Stomach (tissue), 4 donors: ENCODE measurements around the gene F11R.

ENCODE experiments used
- CTCF ChIP-seq, 7 experiments: fragments of 450-650 bp in 4 of 7; fragments of 200-600 bp in 3 of 7; sonication (generic) in 3 of 7; IDR thresholded peaks; one replicate each; pipeline ENCODE4 v1.5.1; 2016 to 2019; ENCODE audit warnings: antibody characterized with exemption in 7 of 7, control low read depth in 2 of 7, mild to moderate bottlenecking in 1 of 7
- POLR2A ChIP-seq, 4 donors: fragments of 450-650 bp; IDR thresholded peaks; one replicate each; pipeline ENCODE4 v1.6.1; 2016; ENCODE audit warnings: antibody characterized with exemption in 4 of 4, control low read depth in 2 of 4, mild to moderate bottlenecking in 1 of 4, moderate library complexity in 1 of 4

GRCh38 chr1:161054232-161054631 is 33.3 kb upstream of the F11R start:
- TF ChIP-seq POLR2A (IDR thresholded peaks at IDR 0.05), result no peak
- no peak for TF ChIP-seq CTCF (IDR thresholded peaks at IDR 0.05)
